HG03097 (cell line): ENCODE data around the gene TPI1.

Source experiments
- ATAC-seq: cut with Tn5 transposase; IDR thresholded peaks from one replicate; pipeline ENCODE4 v1.9.1; 2021; ENCODE audit not compliant: unreplicated experiment, low FRiP score

Gene TPI1

GRCh38 chr12:6867413-6868210 lies at the start of gene TPI1:
Gene TPI1 (plus strand): TSS chr12:6867531. CDS start chr12:6867567, 36 bp downstream.
- peak; percentile 54 for ATAC-seq

GRCh38 chr12:6817662-6818157 lies 49.6 kb upstream of the TPI1 start:
- ATAC-seq: no peak

GRCh38 chr12:6818222-6818621 lies 49.1 kb upstream of the TPI1 start:
- no peak for ATAC-seq

- ATAC-seq: no peak
These were observed 48.7 kb upstream of the TPI1 start for GRCh38 chr12:6818645-6819044.

GRCh38 chr12:6819106-6820030 lies 48.0 kb upstream of the TPI1 start:
- no peak for ATAC-seq

GRCh38 chr12:6820166-6820565 lies 47.2 kb upstream of the TPI1 start:
- ATAC-seq: no peak

GRCh38 chr12:6821591-6822425 lies 45.5 kb upstream of the TPI1 start, which contains the start of gene GPR162:
Gene GPR162 (plus strand): TSS chr12:6821821. CDS start chr12:6823899, 2,078 bp downstream.
- ATAC-seq: no peak

- ATAC-seq: no peak
These were observed 44.8 kb upstream of the TPI1 start for GRCh38 chr12:6822426-6823135.

- no peak for ATAC-seq
These were observed 43.9 kb upstream of the TPI1 start for GRCh38 chr12:6823182-6824084.

GRCh38 chr12:6824085-6824775 lies 43.1 kb upstream of the TPI1 start:
- no peak for ATAC-seq

GRCh38 chr12:6824901-6825381 lies 42.4 kb upstream of the TPI1 start:
- no peak for ATAC-seq

GRCh38 chr12:6825398-6826124 lies 41.8 kb upstream of the TPI1 start:
- ATAC-seq: no peak

- no peak for ATAC-seq
These were observed 41.1 kb upstream of the TPI1 start for GRCh38 chr12:6826125-6826733.

GRCh38 chr12:6826734-6827436 lies 40.4 kb upstream of the TPI1 start:
- ATAC-seq: no peak

- no peak for ATAC-seq
These were observed 39.9 kb upstream of the TPI1 start for GRCh38 chr12:6827437-6827911.
